OCI-LY7 (cell line): Measurements from ENCODE around the gene PTCHD1. TPM values are rescaled to one million over a fixed set of nuclear protein-coding genes. Genes with fewer than 3 reads are reported as not detected.

Source experiments
- BruUV-seq: library from RNA; stranded (reverse); fragments of 400-500 nt; replicated peaks from 2 replicates; lab custom pipeline; 2021; lab: Mats Ljungman, UMichigan
- CTCF ChIA-PET: fragments of 300-600 bp; sonication (Branson Sonifier 250); formaldehyde crosslinking; loops from one replicate; lab custom pipeline; 2022; ENCODE audit warnings: antibody characterized with exemption; ENCODE audit not compliant: unreplicated experiment; lab: Charles Lee
- POLR2A ChIA-PET: fragments of 300-600 bp; sonication (Branson Sonifier 250); formaldehyde crosslinking; loops from one replicate; lab custom pipeline; 2022; ENCODE audit warnings: antibody characterized with exemption; lab: Charles Lee
- DNase-seq: peaks from one replicate; pipeline ENCODE4 v3.0.0-alpha.2; 2015; ENCODE audit warnings: low spot score
- H2AFZ ChIP-seq: fragments of 200-600 bp; sonication (generic), shearing (Covaris generic); 2 replicates; pipeline ENCODE4 v1.6.1; 2014; ENCODE audit warnings: mild to moderate bottlenecking, antibody characterized with exemption, low read length, moderate library complexity
- H3K27ac ChIP-seq: fragments of 200-600 bp; sonication (generic); 2 replicates; pipeline ENCODE4 v1.5.1; 2014; ENCODE audit warnings: mixed run types, low read depth, mild to moderate bottlenecking, moderate library complexity, low read length, inconsistent platforms; ENCODE audit not compliant: poor library complexity, severe bottlenecking
- H3K36me3 ChIP-seq: fragments of 200-600 bp; sonication (generic); 2 replicates; pipeline ENCODE4 v1.6.1; 2014; ENCODE audit warnings: mild to moderate bottlenecking, antibody characterized with exemption, low read length, moderate library complexity, mixed read lengths; ENCODE audit not compliant: insufficient read depth
- H3K4me1 ChIP-seq: fragments of 200-600 bp; sonication (generic); 2 replicates; pipeline ENCODE4 v1.5.1; 2014; ENCODE audit warnings: mild to moderate bottlenecking, low read length; ENCODE audit not compliant: insufficient read depth, poor library complexity, severe bottlenecking
- H3K4me2 ChIP-seq: fragments of 200-600 bp; sonication (generic); 2 replicates; pipeline ENCODE4 v1.6.1; 2014; ENCODE audit warnings: mild to moderate bottlenecking, low read length
- H3K4me3 ChIP-seq: fragments of 200-600 bp; sonication (generic); 2 replicates; pipeline ENCODE4 v1.5.1; 2014; ENCODE audit warnings: mild to moderate bottlenecking, low read depth, low read length; ENCODE audit not compliant: poor library complexity, severe bottlenecking
- H3K79me2 ChIP-seq: fragments of 200-600 bp; sonication (generic); 2 replicates; pipeline ENCODE4 v1.6.1; 2016; ENCODE audit warnings: low read depth, mild to moderate bottlenecking, low read length, moderate library complexity, mixed read lengths; ENCODE audit not compliant: insufficient read depth
- H3K9me2 ChIP-seq: fragments of 200-600 bp; sonication (generic); 2 replicates; pipeline ENCODE4 v1.6.1; 2016; ENCODE audit warnings: mild to moderate bottlenecking, low read length, mixed read lengths; ENCODE audit not compliant: insufficient read depth
- H3K9me3 ChIP-seq: fragments of 200-600 bp; sonication (generic); 2 replicates; pipeline ENCODE4 v1.6.1; 2014; ENCODE audit warnings: mild to moderate bottlenecking, mixed run types, low read length, mixed read lengths
- H4K20me1 ChIP-seq: fragments of 200-600 bp; sonication (generic); 2 replicates; pipeline ENCODE4 v1.6.1; 2014; ENCODE audit warnings: mild to moderate bottlenecking, antibody characterized with exemption, low read length, moderate library complexity, mixed read lengths; ENCODE audit not compliant: insufficient read depth
- CTCF ChIP-seq: fragments of 200-600 bp; sonication (generic); conservative IDR thresholded peaks from 2 replicates; pipeline ENCODE4 v1.5.1; 2014; ENCODE audit warnings: mild to moderate bottlenecking, antibody characterized with exemption, low read length, moderate library complexity, mixed read lengths
- EZH2phosphoT487 ChIP-seq: fragments of 200-600 bp; sonication (generic); IDR thresholded peaks from 2 replicates; pipeline ENCODE4 v1.6.1; 2018; ENCODE audit warnings: low read depth, borderline replicate concordance, mild to moderate bottlenecking, mixed run types, antibody characterized with exemption, low read length, moderate library complexity, mixed read lengths
- intact Hi-C: fragments of 100-400 bp; cut with micrococcal nuclease; formaldehyde crosslinking; loops from one replicate; pipeline ENCODE4 v1.10.0; 2022; ENCODE audit not compliant: unreplicated experiment
- total RNA-seq, 2 experiments: library from RNA; depleted of rRNA in 1 of 2; stranded (reverse); fragments of >200 nt in 1 of 2; shearing (Covaris generic) in 1 of 2; gene quantifications; 2 replicates each; pipeline ENCODE4 v1.2.3, GENCODE V29; 2014 to 2022

The PTCHD1 gene
- total RNA-seq, 2 experiments from 2014 or later = not detected

DNA sequence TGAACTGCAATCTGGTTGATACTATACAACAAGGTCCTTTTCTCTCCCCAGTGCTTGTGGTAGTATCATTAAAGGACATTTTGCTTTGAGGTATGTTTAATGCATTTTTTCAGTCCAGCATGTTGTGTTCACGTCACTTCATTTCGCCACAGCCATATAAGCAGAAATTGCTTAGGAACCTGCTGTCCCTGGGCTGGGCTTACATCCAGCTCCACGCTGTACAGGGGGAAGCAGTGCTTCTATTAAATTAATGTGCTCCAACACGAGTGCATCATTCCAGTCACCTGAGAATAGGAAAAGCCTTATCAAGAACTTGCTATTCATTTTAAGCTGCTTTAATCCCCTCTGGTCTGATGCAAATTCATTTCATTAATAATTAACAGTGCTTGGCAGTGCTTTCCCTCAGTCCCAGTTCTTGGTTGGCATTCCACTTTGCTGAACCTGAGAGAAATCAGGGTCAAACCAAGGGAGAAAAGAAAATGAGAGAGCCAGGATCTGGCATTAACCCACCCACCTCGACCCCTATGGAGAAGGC, 47.4 kb upstream of the PTCHD1 start:
- Histone ChIP-seq H3K36me3 (no peaks in the 10 kb centered on the region), H3K4me1 (no peaks in the 10 kb centered on the region), H3K9me3 (no peaks in the 10 kb centered on the region), H3K27ac (no peak overlapping the region), H3K79me2 (no peaks in the 10 kb centered on the region), H3K4me3 (no peak overlapping the region), H3K4me2 (no peak overlapping the region), H3K9me2 (no peaks in the 10 kb centered on the region), H2AFZ (no peak overlapping the region), H4K20me1 (no peaks in the 10 kb centered on the region)
- TF ChIP-seq EZH2phosphoT487 (no peak), CTCF (no peak)
- no TSS peak for BruUV-seq
- intact Hi-C loops = no loop called here
- ChIA-PET POLR2A (no interaction called here), CTCF (no interaction called here)
- no peak for DNase-seq

GRCh38 chrX:23292354-23292987, 42.2 kb upstream of the PTCHD1 start:
- H3K4me3 ChIP-seq = no peak overlapping the region
- no peak overlapping the region for H3K4me2 ChIP-seq
- H3K27ac ChIP-seq = no peak overlapping the region
- intact Hi-C loops = no loop called here
- no peaks in the 10 kb centered on the region for H3K79me2 ChIP-seq
- H3K36me3 ChIP-seq = no peaks in the 10 kb centered on the region
- POLR2A ChIA-PET = no interaction called here
- H4K20me1 ChIP-seq = no peaks in the 10 kb centered on the region
- no peaks in the 10 kb centered on the region for H3K4me1 ChIP-seq
- TF ChIP-seq CTCF (no peak), EZH2phosphoT487 (no peak)
- no TSS peak for BruUV-seq
- no peaks in the 10 kb centered on the region for H3K9me2 ChIP-seq
- CTCF ChIA-PET = no interaction called here
- no peaks in the 10 kb centered on the region for H3K9me3 ChIP-seq
- no peak for DNase-seq
- no peak overlapping the region for H2AFZ ChIP-seq

GRCh38 chrX:23292988-23293651, 41.5 kb upstream of the PTCHD1 start:
- intact Hi-C loops = no loop called here
- ChIA-PET POLR2A (no interaction called here), CTCF (no interaction called here)
- Histone ChIP-seq H3K4me3 (no peak overlapping the region), H3K9me2 (no peaks in the 10 kb centered on the region), H3K4me1 (no peaks in the 10 kb centered on the region), H3K27ac (no peak overlapping the region), H3K36me3 (no peaks in the 10 kb centered on the region), H2AFZ (no peak overlapping the region), H4K20me1 (no peaks in the 10 kb centered on the region), H3K9me3 (no peaks in the 10 kb centered on the region), H3K79me2 (no peaks in the 10 kb centered on the region), H3K4me2 (no peak overlapping the region)
- TF ChIP-seq EZH2phosphoT487 = no peak
- no peak for TF ChIP-seq CTCF
- no peak for DNase-seq
- BruUV-seq = no TSS peak
